Stimulated activated naive CD8-positive, alpha-beta T cell treated with anti-CD3 and anti-CD28 coated beads, Interleukin-15, Interleukin-2, amounts not matched to agents 100 U/mL and 50 U/mL, for 24 hours (primary cell): ENCODE measurements around the gene EIF1.
"Not testable (repeated sequence)": the region's sequence is repeated elsewhere in the genome, so short reads cannot be mapped to it uniquely, and the experiment has no call there.

Source experiments
- ATAC-seq: fragments of 150-1000 bp; cut with Tn5 transposase; one replicate; pipeline ENCODE4 v1.10.0; 2021
- DNase-seq: peaks from one replicate; pipeline ENCODE4 v3.0.0; 2021

Gene EIF1

DNA sequence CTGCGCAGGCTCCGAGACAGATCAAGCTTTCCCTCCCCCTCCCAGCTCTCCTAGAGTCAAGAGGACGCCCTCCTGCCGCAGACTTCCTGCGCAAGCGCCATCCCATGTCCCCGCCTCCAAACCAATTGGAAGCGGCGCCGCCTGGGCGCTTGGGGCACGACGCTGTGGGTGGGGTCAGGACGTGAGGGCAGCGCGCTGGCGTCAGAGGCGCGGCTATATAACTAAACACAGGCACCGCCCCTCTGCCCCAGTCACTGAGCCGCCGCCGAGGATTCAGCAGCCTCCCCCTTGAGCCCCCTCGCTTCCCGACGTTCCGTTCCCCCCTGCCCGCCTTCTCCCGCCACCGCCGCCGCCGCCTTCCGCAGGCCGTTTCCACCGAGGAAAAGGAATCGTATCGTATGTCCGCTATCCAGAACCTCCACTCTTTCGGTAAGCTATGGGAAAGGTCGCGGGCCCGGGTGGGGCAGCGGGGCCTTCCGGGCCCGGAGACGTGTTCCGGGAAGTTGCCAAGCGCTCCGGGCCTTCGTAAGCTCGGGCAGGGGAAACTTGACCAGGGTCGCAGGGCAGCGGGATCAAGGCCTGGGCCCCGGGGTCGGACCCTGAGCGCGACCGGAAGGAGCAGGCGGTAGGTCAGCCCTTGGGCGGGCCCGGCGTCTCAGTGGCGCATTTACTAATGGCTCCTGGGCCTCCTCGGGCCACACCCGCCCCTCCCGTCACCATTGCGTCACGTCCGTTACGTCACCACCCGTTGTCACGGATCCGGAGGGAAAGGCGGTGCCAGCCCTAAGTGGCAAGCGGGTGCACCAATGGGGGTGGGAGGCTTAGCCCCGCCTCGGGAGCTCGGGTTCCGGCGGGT, at the start of gene EIF1:
EIF1 (plus strand) TSS at position 245 of the 856 bp plus-strand sequence; CDS start at position 399, 154 bp downstream.
- peak; percentile 100 for DNase-seq
- peak; percentile 80 for ATAC-seq

DNA sequence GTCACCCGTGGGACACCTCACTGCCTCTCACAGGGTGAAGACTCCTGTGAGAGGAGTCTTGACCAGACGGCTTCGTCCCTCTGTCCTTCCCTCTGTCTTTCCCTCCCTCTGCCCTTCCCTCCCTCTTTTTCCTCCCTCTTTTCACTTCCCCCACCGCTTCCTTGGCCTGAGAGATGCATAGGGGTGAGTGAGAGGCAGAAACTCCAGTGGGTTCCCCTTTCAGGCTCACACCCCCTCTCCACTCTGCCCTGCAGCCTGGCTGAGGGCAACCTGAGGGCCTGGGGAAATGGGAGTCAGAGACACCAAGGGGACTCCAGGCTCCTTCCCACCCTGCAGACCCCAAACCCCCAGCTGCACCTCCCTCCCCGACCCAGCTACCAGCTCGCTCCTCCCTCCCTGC, 49.7 kb upstream of the EIF1 start:
- no peak for ATAC-seq
- DNase-seq = no peak

DNA sequence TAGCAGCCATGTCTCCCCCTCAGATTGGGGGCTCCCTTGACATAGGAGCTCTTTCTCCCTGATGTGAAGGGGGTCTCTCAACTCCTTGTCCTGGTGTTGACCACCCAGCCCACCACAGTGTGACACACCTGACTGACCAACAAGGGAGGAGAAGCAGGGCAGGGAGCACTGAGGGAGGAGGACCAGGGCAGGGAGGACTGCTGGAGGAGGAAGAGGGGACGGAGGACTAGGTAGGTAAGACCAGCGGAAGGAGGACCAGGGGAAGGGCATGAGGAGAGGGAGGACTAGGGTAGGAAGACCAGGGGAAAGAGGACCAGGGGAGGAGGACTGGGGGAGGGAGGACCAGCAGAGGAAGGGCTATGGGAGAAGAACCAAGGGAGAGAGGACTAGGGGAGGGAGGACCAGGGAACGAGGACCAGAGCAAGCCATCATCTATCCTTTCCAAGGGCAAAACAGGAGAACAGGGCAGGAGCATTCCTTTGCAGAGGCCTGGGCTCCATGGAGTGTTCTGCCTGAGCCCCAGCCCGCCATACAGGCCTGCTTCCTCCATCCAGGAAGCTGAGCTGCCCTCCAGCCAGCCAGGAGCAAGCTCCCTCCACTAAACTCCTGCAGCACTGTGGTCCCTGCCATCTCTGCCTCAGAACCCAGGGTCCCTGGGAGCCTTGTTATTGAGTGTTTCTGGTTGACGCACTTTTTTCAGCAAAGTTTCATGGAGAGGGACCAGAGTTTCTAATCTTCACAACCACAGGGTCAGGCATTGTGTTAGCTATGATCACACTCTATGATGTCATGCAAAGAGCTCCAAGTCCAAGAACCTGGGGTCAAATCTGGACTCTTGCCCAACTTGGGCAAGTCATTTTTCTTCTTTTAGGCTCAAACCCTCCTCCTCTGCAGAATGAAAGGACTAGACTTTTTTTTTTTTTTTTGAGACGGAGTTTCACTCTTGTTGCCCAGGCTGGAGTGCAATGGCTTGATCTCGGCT, 48.9 kb upstream of the EIF1 start:
- no peak for ATAC-seq

DNA sequence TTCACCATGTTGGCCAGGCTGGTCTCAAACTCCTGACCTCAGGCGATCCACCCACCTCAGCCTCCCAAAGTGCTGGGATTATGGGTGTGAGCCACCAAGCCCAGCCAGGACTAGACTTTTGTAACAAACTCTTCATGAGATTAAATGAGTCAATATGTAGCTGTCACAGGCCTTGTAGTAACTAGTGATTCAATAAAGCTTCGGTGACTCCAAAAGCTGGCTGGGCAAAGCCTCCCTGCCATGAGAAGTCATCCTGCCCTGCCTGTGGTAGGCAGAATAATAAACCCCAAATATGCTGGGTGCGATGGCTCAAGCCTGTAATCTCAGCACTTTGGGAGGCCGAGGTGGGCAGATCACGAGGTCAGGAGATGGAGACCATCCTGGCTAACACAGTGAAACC, 48.1 kb upstream of the EIF1 start:
- ATAC-seq, DNase-seq: not testable (repeated sequence)

More for the DNA sequence above, 48.9 kb upstream of the EIF1 start:
- DNase-seq = no peak

DNA sequence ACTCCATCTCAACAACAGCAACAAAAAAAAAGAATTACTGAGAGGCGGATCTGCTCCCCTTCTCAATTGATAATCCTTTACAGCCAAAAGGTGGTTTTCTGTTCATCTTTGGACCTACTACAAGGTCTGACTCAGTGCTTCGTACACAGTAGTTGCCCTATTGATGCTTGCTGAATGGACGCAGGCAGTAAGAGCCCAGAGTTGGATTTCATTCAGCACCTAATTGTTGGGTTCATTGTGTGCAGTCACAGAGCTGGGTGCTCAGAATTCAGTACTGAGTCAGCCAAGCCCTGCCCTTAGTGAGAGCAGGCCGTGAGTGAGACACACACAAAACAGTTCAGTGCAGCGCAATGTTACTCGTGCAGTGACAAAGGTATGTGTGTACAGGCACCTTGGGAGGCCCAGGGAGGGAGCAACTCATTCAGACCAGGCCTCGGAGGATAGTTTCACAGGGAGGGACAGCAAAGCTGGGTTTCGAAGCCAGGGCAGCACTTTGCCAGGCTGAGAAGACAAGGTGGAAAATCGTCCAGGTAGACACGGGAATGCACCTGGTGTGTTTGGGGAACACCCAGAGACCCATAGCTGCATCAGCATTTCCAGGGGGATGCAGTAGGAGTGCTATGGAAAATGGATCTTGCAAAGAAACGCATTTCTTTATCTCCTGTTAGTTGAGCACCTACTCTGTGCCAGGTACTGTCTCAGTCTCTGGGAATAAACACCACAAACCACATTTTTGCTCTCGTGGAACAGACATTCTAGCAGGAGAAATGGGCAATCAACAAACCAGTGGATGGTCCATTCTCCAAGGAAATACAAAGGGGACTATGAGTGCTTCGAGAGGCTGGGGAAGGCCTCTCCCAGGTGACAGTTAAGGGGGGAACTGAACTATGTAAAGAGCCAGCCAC, 46.2 kb upstream of the EIF1 start:
- ATAC-seq (no peak), DNase-seq (no peak)

DNA sequence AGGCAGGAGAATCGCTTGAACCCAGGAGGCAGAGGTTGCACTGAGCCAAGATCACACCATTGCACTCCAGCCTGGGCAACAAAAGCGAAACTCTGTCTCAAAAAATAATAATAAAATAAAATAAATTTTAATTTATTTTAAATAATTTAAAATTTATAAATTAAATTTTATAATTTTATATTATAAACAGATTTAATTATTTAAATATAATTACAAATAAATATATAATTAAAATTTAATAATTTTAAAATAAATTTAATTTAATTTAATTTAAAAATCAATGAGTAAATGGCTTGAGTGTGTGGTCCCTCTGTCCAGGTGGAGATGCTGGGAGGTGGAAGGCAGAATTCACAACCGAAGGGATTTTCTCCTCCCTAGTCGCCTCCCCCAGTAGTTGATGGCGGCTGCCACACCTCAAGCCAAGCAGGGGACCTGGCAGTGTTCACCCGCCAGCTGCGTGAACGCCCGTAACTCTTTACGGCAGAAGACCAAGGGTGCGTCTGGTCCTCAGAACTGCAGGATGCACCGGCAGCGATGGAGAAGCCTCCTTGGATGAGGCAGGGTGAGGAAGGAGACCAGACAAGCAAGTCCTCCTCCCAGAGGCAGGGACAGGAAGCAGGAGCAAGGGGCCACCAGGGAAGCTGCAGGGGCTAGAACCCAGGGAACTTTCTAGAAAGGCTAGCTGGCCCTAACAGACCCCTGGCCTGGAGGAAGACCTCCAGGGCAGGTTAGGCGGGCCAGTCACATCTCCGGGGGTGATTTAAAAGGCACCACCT, 41.5 kb upstream of the EIF1 start:
- ATAC-seq (no peak), DNase-seq (no peak)

DNA sequence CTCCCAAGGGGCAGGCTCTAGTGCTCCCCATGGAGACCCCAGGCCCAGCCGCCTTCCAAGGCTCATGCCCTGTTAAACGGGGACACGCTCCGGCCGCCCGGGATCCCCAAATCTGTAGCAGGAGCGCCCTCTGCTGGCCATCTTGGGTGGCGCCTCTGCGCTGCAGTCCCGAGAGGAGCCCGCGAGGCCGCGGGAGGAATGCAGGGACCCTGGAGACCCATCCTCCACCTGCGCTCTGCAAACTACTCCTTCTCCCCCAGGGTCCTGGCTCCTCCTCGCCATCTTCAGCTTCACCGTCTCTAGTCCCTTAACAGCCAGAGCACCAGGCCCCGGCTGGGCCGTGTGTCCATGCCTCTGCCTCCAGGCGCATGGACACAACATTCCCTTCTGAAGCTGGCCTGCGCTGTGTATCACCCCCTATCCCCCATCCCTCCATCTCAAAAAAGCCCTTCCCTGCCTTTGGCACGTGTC, 40.7 kb upstream of the EIF1 start:
- peak; percentile 79 for ATAC-seq
- DNase-seq = peak; percentile 95

DNA sequence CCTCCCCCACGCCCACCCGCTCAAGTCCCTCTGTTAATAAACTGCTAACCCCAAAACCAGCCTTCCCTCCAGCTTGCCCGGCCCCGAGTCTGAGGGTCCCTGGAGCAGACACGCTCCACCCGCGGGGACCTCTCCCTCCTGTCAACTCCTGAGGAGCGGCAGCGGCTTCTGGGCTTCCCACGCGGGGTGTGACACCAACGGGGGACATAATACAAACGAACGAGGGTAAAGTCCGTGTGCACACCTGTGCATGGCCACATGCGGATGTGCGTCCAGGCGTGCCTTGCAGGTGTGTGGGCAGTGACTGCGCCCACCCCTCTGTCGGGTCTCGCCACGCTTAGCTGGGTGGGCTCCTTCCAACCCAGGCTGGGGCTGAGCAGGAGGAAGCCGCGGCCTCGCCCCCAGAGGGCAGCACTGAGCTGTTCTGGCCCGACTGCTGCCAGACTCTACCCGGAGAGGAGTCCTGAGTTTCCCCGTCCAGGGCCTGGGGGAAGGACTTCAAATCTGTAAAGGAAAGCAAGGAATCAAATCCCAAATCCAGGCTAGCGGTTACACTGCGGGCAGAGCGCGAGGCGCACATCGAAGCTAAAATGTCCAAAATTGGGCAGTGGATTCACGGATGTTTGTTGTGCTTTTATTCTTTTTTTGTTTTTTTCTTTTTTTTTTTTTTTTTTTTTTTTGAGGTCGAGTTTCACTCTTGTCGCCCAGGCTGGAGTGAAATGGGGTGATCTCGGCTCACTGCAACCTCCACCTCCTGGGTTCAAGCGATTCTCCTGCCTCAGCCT, 40.1 kb upstream of the EIF1 start:
- peak; percentile 92 for DNase-seq
- ATAC-seq = peak; percentile 85

DNA sequence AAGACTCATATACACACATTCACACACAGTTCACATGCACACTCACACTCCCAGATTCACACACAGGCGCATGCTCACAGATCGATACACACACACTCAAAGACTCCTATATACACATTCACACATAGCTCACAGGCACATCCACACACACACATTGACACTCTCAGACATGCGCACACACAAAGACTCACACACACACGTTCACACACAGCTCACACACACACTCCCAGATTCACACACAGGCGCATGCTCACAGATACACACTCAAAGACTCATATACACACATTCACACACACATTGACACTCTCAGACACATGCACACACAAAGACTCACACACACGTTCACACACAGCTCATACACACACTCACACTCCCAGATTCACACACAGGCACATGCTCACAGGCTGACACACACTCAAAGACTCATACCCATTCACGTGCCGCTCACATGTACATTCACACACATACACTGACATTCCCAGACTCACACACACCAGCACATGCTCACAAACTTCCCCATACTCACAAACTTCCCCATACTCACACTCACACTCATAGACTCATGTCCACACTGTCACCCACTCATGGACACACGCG, 38.7 kb upstream of the EIF1 start:
- no peak for ATAC-seq

DNA sequence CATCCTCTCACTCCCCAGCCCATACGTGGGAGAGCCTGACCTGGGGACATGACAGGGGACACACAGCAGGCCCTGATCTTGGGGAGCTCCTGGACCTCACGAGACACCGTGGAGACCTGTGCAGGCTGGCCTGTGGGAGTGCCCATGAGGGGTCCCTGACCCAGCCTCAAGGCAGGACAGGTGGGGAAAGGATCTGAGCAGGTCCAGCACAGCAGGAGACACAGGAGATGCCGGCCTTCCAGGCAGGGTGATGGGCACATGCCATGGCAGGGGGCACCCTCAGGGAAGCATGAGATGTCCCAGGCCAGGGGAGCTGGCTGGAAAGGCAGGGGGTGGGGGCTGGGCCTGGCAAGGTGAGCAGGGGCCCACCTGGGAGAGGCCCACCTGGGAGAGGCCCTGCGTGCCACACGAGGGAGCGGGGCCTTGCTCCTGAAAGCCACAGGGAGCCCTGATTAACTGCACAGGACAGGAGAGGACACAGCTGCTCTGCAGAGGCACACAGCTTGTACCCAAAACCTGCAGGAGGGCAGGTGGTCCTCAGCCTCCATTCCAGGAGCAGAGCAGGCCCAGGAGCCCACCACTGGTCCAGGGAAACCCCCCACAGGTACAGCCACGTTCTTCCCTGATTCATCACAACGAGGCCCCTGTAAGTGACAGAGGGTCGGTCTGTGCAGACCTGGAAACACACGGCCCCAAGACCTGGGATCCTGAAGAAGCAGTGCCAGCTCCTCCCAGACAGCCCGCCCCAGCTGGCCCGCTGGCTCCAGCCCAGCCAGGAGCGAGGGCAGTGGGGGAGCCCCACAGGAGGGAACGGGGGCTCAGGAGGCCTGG, 37.7 kb upstream of the EIF1 start:
- ATAC-seq = no peak
- DNase-seq = no peak

More for the DNA sequence above, 38.7 kb upstream of the EIF1 start:
- no peak for DNase-seq

DNA sequence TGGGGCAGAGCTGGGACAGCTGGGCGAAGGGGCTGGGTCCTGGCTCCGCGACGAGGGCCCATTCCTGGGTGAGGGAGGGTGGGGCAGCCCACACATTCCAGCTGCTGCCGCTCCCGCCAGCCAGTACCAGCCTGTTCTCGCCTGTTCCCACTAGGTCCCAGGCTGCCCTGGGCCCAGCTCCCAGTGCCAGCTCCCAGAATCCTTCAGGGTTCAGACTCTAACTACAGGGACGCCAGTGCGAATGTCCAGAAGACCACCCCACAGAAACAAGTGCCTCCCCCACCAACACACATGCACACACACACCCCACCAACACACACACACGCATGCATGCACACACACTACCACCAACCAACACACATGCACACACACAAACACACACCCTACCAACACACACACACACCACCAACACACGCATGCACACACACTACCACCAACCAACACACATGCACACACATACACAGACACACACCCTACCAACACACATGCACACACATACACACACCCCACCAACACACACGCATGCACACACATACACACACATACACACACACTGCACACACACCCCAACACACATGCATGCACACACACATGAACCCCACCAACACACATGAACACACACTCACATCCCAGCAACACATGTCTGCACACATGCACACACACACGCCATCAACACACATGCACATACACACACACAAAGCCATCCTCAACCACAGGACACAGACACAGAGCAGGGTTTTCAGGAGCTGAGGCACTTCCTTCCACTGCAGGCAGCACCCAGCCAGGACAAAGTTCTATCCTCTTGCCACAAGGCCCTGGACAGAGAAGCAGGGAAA, 36.8 kb upstream of the EIF1 start:
- no peak for ATAC-seq
- DNase-seq = no peak

DNA sequence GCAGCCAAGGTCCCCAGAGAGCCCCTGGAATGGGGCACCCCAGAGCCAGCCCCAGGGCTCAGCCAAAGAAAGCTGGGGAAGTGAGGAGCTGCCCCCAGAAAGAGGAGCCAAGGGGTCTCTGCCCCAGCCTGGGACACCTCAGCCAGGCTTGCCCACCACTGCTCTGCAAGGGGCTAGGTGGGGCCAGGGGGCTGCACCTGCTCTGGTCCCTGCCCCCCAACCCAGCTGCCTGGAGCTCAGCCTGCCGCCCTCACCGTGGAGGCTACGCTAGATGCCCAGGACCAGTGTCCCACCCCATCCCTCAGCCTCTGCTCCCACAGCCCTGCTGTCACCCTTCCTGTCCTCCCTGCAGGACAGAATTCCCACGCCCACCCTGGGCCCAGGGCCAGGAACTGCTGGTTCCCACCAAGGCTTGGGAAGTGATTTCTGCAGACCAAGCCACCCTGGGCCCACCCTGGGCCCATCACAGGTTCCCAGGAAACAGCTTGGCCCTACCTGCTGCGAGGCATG, 36.2 kb upstream of the EIF1 start:
- ATAC-seq = no peak
- DNase-seq = no peak

DNA sequence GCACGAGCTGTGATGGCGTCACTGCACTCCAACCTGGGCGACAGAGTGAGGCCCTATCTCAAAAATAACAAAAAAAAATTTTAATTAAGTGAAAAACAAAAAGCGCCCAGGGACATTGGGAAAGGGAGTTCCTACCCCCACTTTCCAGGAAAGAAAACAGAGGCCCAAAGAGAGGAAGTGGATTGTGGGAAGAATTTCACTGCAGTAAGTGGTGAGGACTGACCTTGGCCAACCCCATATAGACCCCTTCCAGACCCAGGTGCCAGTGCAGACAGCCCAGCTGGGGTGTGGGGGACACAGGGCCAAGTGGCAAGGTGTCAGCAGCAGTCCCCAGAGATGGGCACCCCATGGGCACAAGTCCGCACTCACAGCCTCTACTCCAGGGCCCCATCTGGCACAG, 35.3 kb upstream of the EIF1 start:
- no peak for ATAC-seq

DNA sequence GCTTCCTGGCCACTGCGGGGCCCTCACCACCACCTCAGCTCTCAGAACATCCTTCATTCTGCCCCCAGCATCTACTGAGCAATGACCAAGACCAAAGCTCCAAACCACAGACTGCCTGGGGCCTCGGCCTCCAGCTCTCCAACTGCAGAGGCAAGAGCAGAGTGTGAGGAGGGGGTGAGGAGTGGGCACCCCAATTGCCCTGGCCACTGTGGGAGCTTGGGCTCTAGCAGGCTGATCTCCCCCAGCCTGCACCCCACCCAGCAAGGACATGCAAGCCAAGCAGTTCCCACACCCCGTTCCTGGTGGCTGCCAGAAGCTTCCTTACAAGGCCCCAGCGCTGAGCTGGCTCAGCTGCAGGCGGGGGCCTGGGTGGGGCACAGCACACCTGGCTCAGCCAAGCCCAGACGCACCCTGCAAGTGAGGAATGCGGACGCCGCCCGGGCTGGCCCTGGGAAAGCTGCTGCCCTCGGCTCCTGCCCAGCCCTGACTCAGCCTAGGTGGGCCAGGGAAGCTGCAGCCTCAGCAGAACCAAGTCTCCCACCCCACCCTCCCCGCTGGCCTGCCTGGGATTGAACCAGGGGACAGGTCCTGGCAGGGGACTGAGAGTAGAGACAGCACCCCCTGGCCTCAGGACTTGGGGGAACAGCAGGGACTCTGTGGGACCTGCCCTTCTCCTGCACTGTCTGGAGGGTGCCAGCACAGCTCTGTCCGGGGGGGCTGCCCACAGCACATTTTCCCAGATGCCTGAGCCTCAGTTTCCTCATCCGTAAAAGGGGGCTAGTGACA, 34.6 kb upstream of the EIF1 start:
- DNase-seq = no peak
- no peak for ATAC-seq

More for the DNA sequence above, 35.3 kb upstream of the EIF1 start:
- DNase-seq = no peak

DNA sequence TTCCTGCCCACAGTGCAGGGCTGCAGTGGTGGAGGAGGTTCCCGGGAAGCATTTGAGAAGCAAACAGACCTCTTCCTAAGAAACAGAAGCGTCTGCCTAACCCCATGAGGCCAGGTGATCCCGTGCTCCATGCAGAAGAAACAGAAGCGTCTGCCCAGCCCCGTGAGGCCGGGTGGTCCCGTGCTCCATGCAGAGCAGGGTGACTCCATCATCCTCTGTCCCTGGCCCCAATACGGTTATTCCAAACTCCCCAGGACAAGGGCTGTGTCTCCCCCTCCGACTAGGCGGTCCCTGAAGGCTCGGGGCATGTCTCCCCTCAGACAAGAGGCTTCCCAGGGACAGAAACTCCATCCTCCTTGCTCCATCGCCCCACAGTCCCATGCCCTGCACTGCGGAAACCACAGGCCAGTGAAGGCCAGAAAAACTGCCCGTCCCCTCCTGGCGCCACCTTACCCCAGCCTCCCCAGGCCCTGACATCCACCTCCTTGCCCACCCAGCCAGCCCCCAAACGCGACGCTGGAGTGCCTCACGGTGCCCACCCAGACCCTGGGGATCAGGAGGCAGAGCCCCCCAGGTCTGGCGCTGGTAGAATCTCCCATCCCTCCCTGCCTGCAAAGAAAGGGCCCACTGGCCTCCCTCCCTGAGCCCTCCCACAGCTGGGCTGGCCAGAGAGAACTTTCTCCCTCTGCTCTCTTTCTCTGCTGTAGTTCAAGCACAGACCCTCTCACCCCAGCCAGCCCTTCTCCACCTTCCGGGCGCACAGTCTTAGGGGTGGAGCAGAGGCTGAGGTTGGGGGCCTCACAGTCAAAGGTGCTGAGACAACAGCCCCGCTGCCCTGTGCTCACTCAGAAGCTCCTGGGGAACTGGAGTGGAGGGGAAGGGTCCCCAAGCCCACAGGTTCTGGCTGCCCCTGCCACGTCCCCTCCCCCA, 33.7 kb upstream of the EIF1 start:
- DNase-seq (no peak), ATAC-seq (no peak)
